Nephron progenitor cell (in vitro differentiated cells): ENCODE measurements around the gene ABCC12.

Experiments
- DNase-seq: peaks from one replicate; pipeline ENCODE4 v3.0.0; 2021
- H3K27ac Mint-ChIP-seq: 2 replicates; pipeline ENCODE4 v1.8.0; 2021; ENCODE audit warnings: mild to moderate bottlenecking, moderate library complexity, mixed read lengths
- H3K27me3 Mint-ChIP-seq: 2 replicates; pipeline ENCODE4 v1.8.0; 2021; ENCODE audit warnings: mild to moderate bottlenecking, low read depth, mixed read lengths; ENCODE audit not compliant: poor library complexity
- H3K36me3 Mint-ChIP-seq: 2 replicates; pipeline ENCODE4 v1.8.0; 2021; ENCODE audit warnings: low read depth, mixed read lengths
- H3K4me1 Mint-ChIP-seq: 2 replicates; pipeline ENCODE4 v1.8.0; 2021; ENCODE audit warnings: mixed read lengths
- H3K4me3 Mint-ChIP-seq: 2 replicates; pipeline ENCODE4 v1.8.0; 2021; ENCODE audit warnings: mild to moderate bottlenecking, moderate library complexity, mixed read lengths
- H3K9me3 Mint-ChIP-seq: 2 replicates; pipeline ENCODE4 v1.8.0; 2021; ENCODE audit warnings: mild to moderate bottlenecking, moderate library complexity, mixed read lengths
- TF ChIP-seq, protein P1 (sequence below): fragments of 200-600 bp; sonication (generic); IDR thresholded peaks from 2 replicates; pipeline ENCODE4 v1.5.0; 2021; ENCODE audit warnings: antibody characterized with exemption

Gene ABCC12

DNA sequence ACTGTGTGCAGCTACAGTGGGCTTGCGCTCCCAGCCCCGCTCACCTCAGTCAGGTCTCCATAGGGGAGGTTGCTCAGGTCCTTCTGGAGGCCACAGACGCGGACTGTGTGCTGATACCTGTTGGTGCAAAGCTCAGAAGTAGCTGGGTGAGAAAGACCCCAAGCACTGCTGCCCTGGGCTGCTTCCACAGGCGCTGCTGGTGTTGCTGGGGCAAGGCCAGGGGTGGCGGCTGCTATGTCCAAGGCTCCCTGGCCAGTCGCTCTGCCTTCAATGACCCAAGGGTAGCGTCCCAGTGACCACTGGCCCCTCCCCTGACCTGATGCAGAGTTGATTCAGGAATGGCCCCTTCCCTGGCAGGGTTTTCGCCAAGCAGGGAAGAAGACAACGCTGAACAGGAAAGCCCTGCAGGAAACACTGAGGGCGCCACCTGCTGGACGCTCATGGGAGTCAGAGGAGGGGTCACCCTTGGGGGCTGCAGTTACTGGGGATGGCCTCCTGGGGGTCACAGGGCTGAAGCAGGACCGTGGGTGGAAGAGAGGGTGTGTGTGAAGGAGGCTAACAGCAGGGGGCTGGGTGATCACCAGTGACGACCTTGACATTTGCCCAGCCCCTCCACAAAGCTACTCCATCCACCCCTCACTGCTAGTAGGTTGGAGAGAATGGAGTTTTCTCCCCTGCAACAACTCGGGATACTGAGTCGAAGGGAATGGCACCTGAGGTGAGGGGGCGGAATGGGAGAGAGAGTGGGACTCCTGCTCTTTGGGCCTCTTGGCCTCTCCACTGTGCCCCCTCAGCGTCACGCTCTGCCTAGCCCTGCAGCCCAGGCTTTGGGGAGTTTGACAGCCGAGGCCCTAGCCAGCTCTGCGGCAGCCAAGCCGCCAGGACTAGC lies 38.3 kb downstream of the ABCC12 start:
- Mint-ChIP-seq H3K36me3 (no peaks in the 10 kb centered on the region), H3K27me3 (no peaks in the 10 kb centered on the region), H3K4me3 (no peak overlapping the region), H3K27ac (no peak overlapping the region), H3K9me3 (no peaks in the 10 kb centered on the region), H3K4me1 (peaks cover 14% of the 10 kb centered on the region)
- DNase-seq, result peak; percentile 91
- TF ChIP-seq, protein P1, sequence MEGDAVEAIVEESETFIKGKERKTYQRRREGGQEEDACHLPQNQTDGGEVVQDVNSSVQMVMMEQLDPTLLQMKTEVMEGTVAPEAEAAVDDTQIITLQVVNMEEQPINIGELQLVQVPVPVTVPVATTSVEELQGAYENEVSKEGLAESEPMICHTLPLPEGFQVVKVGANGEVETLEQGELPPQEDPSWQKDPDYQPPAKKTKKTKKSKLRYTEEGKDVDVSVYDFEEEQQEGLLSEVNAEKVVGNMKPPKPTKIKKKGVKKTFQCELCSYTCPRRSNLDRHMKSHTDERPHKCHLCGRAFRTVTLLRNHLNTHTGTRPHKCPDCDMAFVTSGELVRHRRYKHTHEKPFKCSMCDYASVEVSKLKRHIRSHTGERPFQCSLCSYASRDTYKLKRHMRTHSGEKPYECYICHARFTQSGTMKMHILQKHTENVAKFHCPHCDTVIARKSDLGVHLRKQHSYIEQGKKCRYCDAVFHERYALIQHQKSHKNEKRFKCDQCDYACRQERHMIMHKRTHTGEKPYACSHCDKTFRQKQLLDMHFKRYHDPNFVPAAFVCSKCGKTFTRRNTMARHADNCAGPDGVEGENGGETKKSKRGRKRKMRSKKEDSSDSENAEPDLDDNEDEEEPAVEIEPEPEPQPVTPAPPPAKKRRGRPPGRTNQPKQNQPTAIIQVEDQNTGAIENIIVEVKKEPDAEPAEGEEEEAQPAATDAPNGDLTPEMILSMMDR, result peak; percentile 97

DNA sequence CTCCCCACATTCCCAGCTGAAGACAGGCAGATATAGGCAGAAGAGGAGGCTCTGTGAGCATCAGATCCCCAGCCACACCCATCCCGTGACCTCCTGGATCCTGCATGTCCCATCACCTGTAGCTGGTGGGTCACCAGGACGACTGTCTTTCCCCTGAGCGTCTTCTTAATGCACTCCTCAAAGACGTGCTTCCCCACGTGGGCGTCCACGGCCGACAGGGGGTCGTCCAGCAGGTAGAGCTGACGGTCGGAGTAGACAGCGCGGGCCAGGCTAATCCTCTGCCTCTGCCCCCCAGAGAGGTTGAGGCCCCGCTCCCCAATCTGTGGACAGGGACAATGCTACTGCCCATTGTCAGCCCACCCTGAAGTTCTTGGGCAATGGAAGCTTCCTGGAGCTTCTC lies 40.5 kb downstream of the ABCC12 start:
- H3K36me3 Mint-ChIP-seq, result no peaks in the 10 kb centered on the region
- no peaks in the 10 kb centered on the region for H3K9me3 Mint-ChIP-seq
- H3K4me1 Mint-ChIP-seq, result peaks cover 15% of the 10 kb centered on the region
- no peaks in the 10 kb centered on the region for H3K27me3 Mint-ChIP-seq
- TF ChIP-seq, protein P1, result no peak
- no peak overlapping the region for H3K4me3 Mint-ChIP-seq
- no peak overlapping the region for H3K27ac Mint-ChIP-seq
- DNase-seq, result no peak

DNA sequence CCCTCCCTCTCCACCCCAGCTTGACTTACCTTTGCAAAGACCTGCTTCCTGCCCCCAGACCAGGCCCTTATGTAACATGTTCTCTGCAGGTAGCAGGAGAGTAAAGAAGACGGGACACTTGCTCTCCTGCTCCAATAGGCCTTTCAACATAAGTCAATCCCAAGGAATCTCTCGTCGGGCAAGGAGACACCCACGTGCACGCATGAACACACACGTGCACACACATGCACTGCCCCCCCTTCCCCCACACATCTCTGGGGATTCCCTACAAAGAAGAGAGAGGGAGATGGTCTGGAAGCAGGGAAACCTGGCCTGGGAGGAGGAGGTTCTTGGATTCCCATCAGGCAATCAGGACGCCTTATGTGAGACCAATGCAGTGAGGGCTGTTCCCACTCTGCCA lies 41.4 kb downstream of the ABCC12 start:
- no peak overlapping the region for H3K4me3 Mint-ChIP-seq
- DNase-seq, result no peak
- peaks cover 20% of the 10 kb centered on the region for H3K4me1 Mint-ChIP-seq
- no peaks in the 10 kb centered on the region for H3K36me3 Mint-ChIP-seq
- no peak overlapping the region for H3K27ac Mint-ChIP-seq
- H3K9me3 Mint-ChIP-seq, result no peaks in the 10 kb centered on the region
- TF ChIP-seq, protein P1, result no peak
- H3K27me3 Mint-ChIP-seq, result no peaks in the 10 kb centered on the region

DNA sequence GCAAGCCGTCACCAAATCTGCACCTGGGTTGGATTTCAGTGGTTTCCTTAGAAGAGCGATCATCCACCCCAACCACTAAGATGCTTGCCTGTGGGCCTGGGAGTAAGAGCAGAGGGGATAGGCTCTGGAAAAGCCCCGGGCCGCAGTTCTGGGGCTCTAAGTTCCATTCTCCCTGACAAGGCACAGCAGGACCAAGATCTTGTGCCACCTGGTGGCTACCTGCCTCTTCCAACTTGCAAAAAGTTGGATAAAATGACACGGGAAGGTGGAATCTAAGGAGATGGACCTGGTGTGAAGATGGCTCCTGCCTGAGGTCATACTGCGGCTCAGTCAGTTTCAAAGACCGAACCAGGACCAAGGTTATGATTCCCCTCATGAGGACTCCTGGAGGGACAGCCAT lies 42.3 kb downstream of the ABCC12 start:
- no peak for DNase-seq
- H3K4me3 Mint-ChIP-seq, result no peak overlapping the region
- H3K27me3 Mint-ChIP-seq, result no peaks in the 10 kb centered on the region
- H3K36me3 Mint-ChIP-seq, result no peaks in the 10 kb centered on the region
- TF ChIP-seq, protein P1, result no peak
- peaks cover 20% of the 10 kb centered on the region for H3K4me1 Mint-ChIP-seq
- no peaks in the 10 kb centered on the region for H3K9me3 Mint-ChIP-seq
- H3K27ac Mint-ChIP-seq, result no peak overlapping the region

DNA sequence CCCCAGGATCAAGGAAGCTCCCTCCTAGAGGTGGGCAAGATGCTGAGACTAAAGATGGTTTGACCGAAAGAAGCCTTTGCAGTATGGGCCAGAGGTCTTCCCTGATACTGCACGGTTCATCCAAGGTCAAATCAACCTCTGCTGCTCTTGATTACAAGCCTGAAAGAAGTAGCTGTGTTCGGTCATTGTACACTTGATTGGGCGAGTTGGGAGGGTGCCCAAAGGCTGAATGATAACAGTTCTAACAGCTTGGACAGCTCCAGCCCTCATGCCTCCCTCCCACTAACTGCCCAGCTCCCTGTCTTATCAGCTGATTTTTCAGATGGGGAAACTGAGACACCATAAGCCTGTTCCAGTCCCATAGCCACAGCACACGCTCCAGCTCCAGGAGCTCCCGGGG lies 42.8 kb downstream of the ABCC12 start:
- Mint-ChIP-seq H3K4me3 (no peak overlapping the region), H3K4me1 (peaks cover 20% of the 10 kb centered on the region), H3K27ac (no peak overlapping the region), H3K36me3 (no peaks in the 10 kb centered on the region), H3K27me3 (peaks cover 3% of the 10 kb centered on the region), H3K9me3 (no peaks in the 10 kb centered on the region)
- TF ChIP-seq, protein P1, result no peak
- no peak for DNase-seq

DNA sequence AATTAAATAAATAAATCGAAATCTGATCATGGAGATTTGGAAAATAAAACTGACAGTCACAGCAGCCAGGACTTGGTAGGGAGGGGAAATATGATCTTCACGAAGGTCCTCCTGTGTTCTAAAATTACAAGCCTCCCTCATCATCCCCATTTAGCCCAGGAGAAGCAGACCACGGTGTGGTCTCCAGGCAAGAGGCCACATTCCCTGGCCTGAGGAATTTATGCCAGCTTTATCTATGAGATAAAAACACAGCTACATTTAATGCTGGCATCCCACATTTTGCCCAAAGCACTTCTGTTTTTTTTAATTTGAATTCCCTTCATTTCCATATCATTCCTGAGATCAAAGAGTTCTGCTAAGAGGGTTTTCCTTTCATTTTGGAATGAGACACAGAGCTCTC lies 43.2 kb downstream of the ABCC12 start:
- no peaks in the 10 kb centered on the region for H3K36me3 Mint-ChIP-seq

More for the DNA sequence above, 43.2 kb downstream of the ABCC12 start:
- Mint-ChIP-seq H3K4me3 (no peak overlapping the region), H3K27ac (no peak overlapping the region), H3K4me1 (peaks cover 20% of the 10 kb centered on the region), H3K9me3 (no peaks in the 10 kb centered on the region), H3K27me3 (peaks cover 5% of the 10 kb centered on the region)
- DNase-seq, result no peak
- TF ChIP-seq, protein P1, result no peak
